Regular cardiac myocyte (primary cell): ENCODE measurements around the gene ALG6. TPM values are rescaled to one million over a fixed set of nuclear protein-coding genes. Genes with fewer than 3 reads are reported as not detected.

Experiments used
- total RNA-seq: library from RNA; depleted of rRNA; stranded (reverse); fragments of >200 nt; gene quantifications from 2 replicates; pipeline ENCODE4 v1.2.3, GENCODE V29; 2014

The ALG6 gene
- total RNA-seq = 10.7 and 11.6 TPM in 2 replicates

DNA sequence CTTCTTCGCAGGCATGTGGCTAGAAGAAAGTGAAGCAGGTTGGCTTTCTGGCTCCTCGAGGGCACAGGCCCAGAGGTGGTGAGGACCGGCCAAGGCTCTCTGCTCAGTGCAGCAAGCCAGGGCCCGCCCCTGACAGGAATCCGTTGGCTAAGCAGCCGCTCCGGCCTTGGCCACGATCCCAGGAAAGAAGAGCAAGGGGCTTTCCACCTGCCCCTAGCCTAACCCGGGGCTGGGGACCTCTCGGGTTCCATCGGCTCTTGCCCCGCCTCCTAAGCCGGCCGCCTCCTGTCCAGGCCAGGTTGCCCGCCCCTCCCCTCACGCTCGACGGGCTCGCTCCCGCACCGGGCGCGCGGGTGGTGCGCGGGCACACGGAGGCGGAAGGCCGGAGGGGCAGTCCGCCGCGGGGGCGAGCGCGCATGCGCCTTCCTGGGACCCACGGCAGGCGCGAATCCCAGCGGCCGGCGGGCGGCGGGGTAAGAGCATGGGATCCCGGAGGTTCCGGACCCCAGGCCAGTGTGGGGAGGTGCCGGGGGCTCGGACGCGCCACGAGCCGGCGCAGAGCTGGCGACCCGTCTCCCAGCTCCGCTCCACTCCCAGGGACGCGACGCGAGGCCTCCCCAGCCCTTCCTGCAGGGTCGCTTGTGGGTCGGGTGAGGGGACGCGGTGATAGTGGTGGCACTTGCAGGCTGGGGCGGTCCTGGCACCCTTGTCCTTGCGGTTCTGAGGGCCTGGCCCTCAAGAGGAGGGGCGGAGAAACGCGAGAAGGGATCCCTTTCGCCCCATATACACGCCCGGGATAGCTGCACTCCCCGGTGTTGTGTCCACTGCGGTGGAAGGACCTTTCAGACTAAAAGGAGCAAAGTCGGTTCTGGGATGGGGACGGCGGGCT lies at the start of gene ALG6:
ALG6 (plus strand) TSS at position 413 of the 889 bp plus-strand sequence. CDS start 3,351 bp downstream, outside the sequence.

DNA sequence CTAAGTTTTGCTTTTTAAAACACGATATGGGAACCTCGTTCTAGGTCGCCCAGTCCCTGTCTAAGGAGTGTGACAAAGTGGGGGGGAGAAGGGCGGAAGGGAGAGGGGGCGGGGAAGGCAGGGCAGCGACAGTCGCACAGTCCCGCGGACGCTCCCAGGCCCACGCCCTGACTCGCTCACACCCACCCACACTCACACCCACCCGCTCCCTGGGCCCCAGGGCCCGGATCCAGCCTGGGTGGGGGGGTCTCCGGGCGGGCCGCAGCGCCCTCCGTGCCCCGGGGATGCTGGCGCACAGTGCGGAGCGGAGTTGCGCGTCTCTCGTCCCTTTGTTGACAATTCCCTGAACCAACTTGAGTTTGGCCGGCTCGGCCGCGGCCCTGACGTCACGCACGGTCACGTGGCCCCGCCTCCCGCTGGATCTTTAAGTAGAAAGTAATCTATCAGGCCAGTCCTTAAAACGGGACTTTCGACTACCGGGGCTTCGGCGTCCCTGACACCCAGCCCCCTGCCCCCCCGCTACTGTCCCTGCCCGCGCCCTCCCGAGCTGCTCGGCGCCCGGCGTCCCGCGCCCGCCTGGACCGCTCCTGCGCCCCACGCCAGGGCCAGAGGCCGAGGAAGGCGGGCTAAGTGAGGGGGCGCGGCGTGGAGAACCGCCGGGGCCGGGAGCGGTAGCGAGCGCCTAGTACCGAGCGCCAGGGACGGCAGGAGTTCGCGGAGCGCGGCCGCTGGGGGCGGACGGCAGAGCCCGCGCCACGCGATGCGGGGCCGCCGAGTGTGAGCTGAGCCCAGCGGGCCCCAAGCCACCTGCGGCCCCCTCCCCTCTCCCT lies 45.1 kb upstream of the ALG6 start, which contains the start of gene FOXD3:
FOXD3 (plus strand) TSS at position 454 of the 830 bp plus-strand sequence. CDS start 492 bp downstream, outside the sequence.

Other genes starting within 250 kb of the ALG6 start
- not detected in 2 replicates for gene FOXD3, start 45.1 kb upstream of the ALG6 start, total RNA-seq
- 22.6 and 28.9 TPM in 2 replicates for gene ITGB3BP, start 155.6 kb downstream of the ALG6 start, total RNA-seq
- 5.2 and 15.8 TPM in 2 replicates for gene EFCAB7, start 155.9 kb downstream of the ALG6 start, total RNA-seq
- gene PGM1, start 225.8 kb downstream of the ALG6 start, total RNA-seq = 70.2 and 119 TPM in 2 replicates